GM10266 (cell line): Measurements from ENCODE around the gene MED6.

ENCODE experiments used
- DNase-seq: peaks from one replicate; pipeline ENCODE4 v3.0.0; 2012; ENCODE audit errors: extremely low spot score
- CTCF ChIP-seq: IDR thresholded peaks from 2 replicates; pipeline ENCODE4 v1.5.1; 2012; ENCODE audit warnings: mild to moderate bottlenecking, low read depth; ENCODE audit not compliant: control insufficient read depth, insufficient read depth; ENCODE audit errors: missing control alignments

The MED6 gene

GRCh38 chr14:70600382-70601157, at the start of gene MED6:
TSS of gene MED6 (minus strand) at chr14:70600655. CDS start at chr14:70600637, 18 bp downstream.
- no peak for TF ChIP-seq CTCF
- DNase-seq: peak; percentile 87

DNA sequence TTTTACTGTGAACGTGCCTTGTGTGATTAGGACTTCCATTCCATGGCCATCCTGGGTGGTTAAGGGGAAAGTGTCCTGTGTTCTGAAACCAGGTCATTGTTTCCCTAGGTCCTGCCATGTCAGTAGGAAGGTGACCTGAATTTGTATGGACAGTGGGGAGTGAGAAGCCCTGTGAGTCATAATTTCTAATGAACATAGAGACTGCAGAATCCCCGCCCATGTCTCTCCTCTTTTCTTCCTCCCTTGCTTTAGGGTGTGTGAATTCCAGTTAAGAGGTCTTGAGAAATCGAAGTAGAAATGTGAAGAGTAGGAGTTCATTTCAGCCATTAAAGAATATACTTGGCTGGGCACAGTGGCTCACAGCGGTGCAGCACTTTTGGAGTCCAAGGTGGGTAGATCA, 49.3 kb upstream of the MED6 start:
- no peak for TF ChIP-seq CTCF
- no peak for DNase-seq

DNA sequence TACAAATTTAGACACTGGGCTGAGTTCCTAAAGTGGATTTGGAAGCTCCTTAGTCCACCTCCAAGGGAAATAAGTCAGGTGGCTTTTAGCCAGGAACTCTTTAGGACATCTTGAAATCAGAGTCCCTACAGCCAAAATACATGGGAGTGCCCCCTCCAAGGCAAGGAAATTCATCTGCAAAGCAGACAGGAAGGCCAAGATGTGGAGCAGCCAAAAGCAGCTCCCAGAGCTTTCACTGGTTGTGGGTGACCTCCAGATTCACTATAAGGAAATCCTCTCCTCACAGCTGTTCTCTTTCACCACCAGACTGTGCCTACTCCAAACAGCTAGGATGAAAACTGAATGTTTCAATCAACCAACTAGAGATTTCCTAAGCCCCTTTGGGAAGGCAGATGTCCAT, 47.9 kb upstream of the MED6 start:
- no peak for TF ChIP-seq CTCF
- DNase-seq: no peak

GRCh38 chr14:70646705-70647104, 46.2 kb upstream of the MED6 start:
- DNase-seq: no peak
- TF ChIP-seq CTCF: no peak

DNA sequence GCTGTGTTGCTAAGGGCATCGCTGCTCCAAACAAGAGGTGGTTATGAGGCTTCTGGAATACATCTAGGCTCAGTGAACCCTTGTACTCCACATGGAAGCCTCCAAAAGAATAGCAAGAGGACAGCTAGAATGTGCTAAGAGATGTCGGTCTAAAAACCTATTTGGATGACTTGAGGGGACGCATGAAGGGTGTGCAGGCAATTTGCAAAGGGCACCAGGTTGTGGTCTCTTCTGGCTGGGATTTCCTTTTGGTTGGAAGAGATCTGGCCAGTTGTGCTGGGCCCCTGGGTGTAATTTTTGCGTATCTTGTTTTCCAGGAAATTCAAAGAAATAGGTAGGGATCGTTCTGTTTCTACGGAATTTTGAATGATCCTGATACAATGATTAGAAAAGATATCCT, 45.4 kb upstream of the MED6 start:
- no peak for DNase-seq
- no peak for TF ChIP-seq CTCF

- no peak for TF ChIP-seq CTCF
These were observed 43.5 kb upstream of the MED6 start for GRCh38 chr14:70643967-70644366.

More at GRCh38 chr14:70643967-70644366, 43.5 kb upstream of the MED6 start:
- no peak for DNase-seq
